ENCODE data around the gene CDKN2B-AS1.

Gene CDKN2B-AS1

GRCh38 chr9:22005702-22006606 lies 11.4 kb downstream of the CDKN2B-AS1 start:
- no peak for DNase-seq (ENCODE audit: low read depth, low spot score)

DNA sequence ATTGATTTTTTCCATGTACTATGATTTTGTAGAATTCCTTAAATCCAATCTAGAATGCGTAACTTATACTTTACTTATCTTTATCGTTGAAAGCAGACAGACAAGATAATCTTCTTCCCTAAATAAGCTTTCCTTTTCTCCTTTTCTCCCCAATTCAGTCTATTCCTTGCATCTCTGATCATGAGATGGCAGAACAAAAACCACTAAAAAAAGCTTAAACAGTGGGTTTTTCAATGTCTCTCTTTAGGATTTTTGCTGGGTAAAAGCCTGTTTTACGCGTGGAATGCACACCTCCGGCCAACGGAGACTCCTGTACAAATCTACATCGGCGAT lies 13.8 kb downstream of the CDKN2B-AS1 start:
- DNase-seq (ENCODE audit: low read depth, low spot score) = no peak

GRCh38 chr9:22008717-22009505 lies 14.3 kb downstream of the CDKN2B-AS1 start, which contains the start of gene CDKN2B:
Gene CDKN2B (minus strand): TSS chr9:22009305. CDS start chr9:22008953, 352 bp downstream.
- peak; percentile 74 for DNase-seq (ENCODE audit: low read depth, low spot score)

DNA sequence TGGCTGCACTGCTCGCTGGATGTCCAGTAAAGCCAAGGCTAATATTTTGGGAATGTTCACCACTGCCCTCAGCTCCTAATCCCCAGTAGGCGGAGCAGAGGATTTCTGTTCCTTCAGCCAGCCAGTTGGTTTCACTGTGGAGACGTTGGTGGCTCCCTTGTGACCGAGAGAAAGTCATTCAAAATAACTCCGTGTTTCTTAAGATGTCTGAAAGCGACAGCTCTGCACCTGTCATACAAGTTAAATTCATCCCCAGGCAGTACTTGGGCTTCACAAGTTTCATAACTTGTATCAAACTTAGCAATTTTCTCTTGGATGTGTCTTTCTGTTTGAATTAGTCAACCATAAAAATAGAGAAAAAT lies 14.9 kb downstream of the CDKN2B-AS1 start:
- DNase-seq (ENCODE audit: low read depth, low spot score) = no peak

DNA sequence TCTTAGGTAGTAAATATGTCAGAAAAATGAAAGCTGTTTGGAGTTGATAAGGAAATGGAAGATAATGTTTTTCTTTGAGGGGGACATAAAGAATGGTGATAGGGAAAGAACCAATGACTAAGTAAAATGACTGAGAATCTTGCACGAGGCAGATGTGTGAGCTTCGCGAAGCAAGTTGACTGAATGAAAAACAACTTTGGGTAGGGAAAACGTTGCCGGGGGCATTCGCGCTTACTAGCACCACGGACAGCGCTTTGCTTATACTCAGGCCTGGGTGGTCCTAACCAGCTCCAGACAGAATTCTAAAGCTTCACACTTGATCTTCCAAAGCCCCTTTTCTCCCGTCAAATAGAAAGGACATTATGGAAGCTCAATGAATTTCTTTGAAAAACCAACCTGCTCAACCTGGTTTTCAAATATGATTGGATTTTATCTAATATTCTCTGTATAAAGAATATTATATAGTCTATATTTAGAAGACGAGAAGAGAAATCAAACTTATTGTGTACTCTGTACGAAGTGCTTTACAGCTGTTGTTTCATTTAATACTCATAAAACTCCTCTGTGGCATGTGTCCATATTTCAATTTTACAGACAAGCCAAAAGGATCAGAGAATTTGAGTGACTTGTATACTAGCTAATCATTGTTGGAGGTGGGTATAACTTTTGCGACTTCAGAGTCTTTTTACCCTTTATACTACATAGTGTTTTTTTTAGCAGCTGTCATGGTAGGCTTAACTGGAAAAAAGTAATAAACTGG lies 16.5 kb downstream of the CDKN2B-AS1 start:
- DNase-seq (ENCODE audit: low read depth, low spot score) = no peak

DNA sequence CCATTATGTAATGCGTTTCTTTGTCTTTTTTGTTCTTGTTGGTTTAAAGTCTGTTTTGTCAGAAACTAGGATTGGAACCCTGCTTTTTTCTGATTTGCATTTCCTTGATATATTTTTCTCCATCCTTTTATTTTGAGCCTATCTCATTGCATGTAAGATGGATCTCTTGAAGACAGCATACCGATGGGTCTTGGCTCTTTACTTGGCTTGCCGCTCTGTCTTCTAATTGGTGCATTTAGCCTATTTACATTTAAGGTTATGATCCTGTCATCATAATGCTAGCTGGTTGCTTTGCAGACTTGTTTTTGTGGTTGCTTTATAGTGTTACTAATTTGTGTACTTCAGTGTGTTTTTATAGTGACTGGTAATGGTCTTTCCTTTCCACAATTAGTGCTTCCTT lies 27.8 kb downstream of the CDKN2B-AS1 start:
- DNase-seq (ENCODE audit: low read depth, low spot score) = no peak

DNA sequence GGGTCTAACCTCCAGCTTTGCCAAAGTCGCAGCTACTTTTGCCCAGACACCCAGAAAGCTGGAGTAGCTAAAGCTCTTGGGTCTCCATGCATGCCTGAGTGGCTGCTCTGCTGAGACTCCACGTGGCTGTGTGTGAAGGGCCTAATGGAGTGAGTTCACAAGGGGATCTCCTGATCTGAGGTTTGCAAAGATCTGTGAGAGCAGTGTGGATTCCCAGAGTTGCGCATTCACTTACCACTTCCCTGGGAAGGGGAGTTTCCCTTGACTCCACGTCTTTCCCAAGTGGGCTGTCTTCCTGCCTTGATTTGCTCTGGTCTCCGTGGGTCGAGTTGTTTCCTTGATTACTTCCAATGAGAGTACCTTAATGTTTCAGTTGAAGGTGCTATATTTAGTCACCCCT lies 32.1 kb downstream of the CDKN2B-AS1 start:
- no peak for DNase-seq (ENCODE audit: low read depth, low spot score)

- DNase-seq (ENCODE audit: low read depth, low spot score) = no peak
Observed at GRCh38 chr9:22028394-22028793, 33.8 kb downstream of the CDKN2B-AS1 start.

DNA sequence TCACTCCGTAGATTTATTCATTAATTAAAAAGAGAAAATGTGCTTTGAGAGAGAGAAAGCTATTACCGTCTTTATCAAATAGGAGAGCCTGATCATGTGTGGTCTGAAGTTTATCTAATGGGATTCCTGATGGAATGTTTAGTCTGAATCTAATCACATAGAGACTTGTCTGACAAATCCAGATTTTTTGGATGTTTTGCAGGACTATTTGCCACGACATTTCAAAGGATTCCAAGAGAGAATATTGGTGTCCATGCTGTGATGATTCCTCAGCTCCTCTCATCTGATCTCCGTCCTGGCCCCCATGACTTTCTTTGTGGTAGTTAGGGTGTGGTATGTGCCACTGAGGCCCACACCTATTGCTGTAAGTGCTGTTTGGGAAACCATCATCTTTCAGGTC lies 34.6 kb downstream of the CDKN2B-AS1 start:
- no peak for DNase-seq (ENCODE audit: low read depth, low spot score)

- peak; percentile 27 for DNase-seq (ENCODE audit: low read depth, low spot score)
Observed at GRCh38 chr9:22030101-22030598, 35.6 kb downstream of the CDKN2B-AS1 start.

- no peak for DNase-seq (ENCODE audit: low read depth, low spot score)
Observed at GRCh38 chr9:22031655-22032411, 37.2 kb downstream of the CDKN2B-AS1 start.

DNA sequence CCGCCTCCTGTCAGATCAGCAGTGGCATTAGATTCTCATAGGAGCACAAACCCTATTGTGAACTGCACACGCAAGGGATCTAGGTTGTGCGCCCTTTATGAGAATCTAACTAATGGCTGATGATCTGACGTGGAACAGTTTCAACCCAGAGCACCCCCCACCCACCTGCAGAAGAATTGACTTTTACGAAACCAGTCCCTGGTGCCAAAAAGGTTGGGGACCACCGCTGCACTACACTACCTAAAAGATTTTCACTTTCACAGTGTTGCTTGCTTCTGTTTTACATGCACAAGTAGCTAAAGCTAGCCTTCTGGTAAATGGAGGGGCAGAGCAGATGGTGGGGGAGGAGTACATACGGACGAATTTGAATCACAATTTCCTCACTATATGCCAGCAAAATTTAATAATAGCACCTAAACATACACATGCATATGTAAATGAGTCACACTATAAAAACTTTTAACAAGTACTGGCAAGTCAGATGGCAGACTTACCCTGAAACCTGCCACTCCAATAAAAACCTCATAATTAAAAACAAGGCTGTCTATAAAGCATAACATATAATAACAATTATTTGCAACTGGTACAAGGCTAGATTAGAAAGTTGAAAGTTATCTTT lies 38.5 kb downstream of the CDKN2B-AS1 start:
- DNase-seq (ENCODE audit: low read depth, low spot score) = no peak

GRCh38 chr9:22035591-22036011 lies 41.0 kb downstream of the CDKN2B-AS1 start:
- no peak for DNase-seq (ENCODE audit: low read depth, low spot score)

GRCh38 chr9:22036866-22037626 lies 42.5 kb downstream of the CDKN2B-AS1 start:
- DNase-seq (ENCODE audit: low read depth, low spot score) = no peak

- no peak for DNase-seq (ENCODE audit: low read depth, low spot score)
Observed at GRCh38 chr9:22037954-22038690, 43.5 kb downstream of the CDKN2B-AS1 start.

GRCh38 chr9:22039258-22039657 lies 44.7 kb downstream of the CDKN2B-AS1 start:
- no peak for DNase-seq (ENCODE audit: low read depth, low spot score)

DNA sequence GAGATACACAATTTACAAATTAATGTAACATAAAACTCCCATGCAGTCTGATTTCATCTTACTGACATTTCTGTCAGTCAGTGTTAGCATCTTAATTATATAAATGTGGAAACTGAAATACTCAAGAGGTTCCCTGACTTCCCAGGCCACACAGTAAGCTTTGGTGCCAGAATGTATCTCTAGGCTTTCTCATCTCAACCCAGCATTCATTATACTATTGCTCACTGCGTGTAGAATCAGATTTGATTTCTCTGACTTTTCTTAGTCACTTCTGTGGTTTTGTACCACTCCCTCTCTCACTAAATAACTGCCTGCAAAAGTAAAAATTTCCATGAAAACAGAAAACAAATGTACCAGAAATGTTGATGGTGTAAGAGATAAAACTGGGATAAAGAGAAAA lies 46.2 kb downstream of the CDKN2B-AS1 start:
- no peak for DNase-seq (ENCODE audit: low read depth, low spot score)

DNA sequence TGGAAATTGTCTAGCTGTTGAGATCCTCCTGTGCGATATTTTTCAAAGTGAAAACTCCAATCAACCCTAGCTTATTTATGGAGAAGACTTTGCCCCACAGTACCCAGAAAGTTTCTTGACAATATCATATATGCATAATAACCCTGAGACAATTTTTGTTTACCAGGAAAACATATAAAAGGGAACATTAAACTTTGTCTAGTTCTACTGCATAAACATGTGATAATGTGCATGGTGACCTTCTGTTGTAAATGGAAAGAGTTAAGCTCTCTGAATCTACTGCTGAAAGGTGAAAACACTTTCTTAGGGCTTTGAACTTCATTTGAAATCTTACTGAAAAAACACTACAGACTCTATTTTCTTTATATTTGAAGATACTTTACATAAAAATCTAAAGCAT lies 46.8 kb downstream of the CDKN2B-AS1 start:
- DNase-seq (ENCODE audit: low read depth, low spot score) = no peak

GRCh38 chr9:22041775-22042174 lies 47.2 kb downstream of the CDKN2B-AS1 start:
- DNase-seq (ENCODE audit: low read depth, low spot score) = no peak

Data from brain pericyte (primary cell).